Esophagus muscularis mucosa (tissue), 4 donors: ENCODE results near the gene PRRG1.

Experiments used
- CTCF ChIP-seq, 3 experiments: fragments of 200-600 bp in 2 of 3; fragments of 450-650 bp in 1 of 3; sonication (generic) in 2 of 3; IDR thresholded peaks; one replicate each; pipeline ENCODE4 v1.5.1; 2017 to 2019; ENCODE audit warnings: antibody characterized with exemption in 3 of 3, mild to moderate bottlenecking in 2 of 3, moderate library complexity in 1 of 3
- EP300 ChIP-seq: sonication (generic); formaldehyde crosslinking; IDR thresholded peaks from one replicate; pipeline ENCODE4 v1.6.1; 2017; ENCODE audit warnings: antibody characterized with exemption
- POLR2A ChIP-seq: fragments of 450-650 bp; IDR thresholded peaks from one replicate; pipeline ENCODE4 v1.6.1; 2017; ENCODE audit warnings: antibody characterized with exemption, moderate library complexity, mild to moderate bottlenecking, low read depth
- POLR2AphosphoS5 ChIP-seq, 2 donors: sonication (generic); formaldehyde crosslinking; IDR thresholded peaks; one replicate each; pipeline ENCODE4 v1.6.1; 2017; ENCODE audit warnings: antibody characterized with exemption in 2 of 2

- TF ChIP-seq CTCF (IDR thresholded peaks at IDR 0.05) (no peak), POLR2AphosphoS5 (IDR thresholded peaks at IDR 0.05) (no peak), POLR2A (no peak), EP300 (no peak)
Measured at GRCh38 chrX:37409278-37409677, 60.1 kb downstream of the PRRG1 start.
